HG03060 (cell line): ENCODE measurements around the gene HNRNPR.
"Not testable (repeated sequence)": the region's sequence is repeated elsewhere in the genome, so short reads cannot be mapped to it uniquely, and the experiment has no call there.

Experiments
- ATAC-seq: cut with Tn5 transposase; IDR thresholded peaks from one replicate; pipeline ENCODE4 v1.9.1; 2021; ENCODE audit warnings: low read depth, moderate number of reproducible peaks; ENCODE audit not compliant: unreplicated experiment

The HNRNPR gene

GRCh38 chr1:23337869-23338268 lies 6.2 kb downstream of the HNRNPR start:
- ATAC-seq, result no peak

GRCh38 chr1:23331713-23332112 lies 12.4 kb downstream of the HNRNPR start:
- no peak for ATAC-seq

DNA sequence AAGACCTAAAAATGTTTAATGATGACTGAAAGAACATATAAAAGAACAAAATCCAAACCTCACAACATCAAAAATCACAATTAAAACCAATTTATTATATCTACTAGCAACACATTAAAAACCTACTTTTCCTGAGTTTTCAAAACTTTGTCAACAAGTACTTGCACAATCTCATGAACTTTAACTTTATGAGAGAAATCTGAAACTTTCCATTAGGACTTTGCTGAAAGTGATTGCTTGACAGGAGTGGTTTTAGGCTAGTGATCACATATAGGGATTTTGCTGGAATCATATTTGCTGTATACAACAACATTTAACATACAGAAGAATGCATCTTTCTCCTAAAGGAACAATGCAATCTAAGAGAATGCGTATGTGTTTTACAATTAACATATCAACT lies 13.2 kb downstream of the HNRNPR start:
- ATAC-seq, result no peak

GRCh38 chr1:23325393-23325792 lies 18.7 kb downstream of the HNRNPR start:
- ATAC-seq, result no peak

DNA sequence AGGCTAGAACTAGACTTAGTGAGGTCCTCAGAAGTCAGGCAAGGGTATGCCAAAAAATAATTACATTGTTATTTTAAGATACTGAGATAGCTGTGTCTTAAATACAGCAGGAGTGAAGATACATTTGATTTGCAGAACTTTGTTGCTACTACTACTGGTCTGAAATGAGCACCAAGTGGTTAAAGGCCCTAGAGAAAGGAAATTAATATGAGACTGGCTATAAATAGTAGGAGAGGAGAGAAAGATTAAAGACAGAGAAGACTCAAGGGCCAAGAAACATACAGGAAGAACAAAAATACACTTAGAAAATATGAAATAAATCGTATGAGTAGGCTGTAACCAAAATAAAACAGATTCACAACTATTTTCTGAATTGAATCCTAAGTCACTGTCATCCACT lies 21.3 kb downstream of the HNRNPR start:
- no peak for ATAC-seq

- not testable (repeated sequence) for ATAC-seq
Measured at GRCh38 chr1:23310280-23310679, 33.8 kb downstream of the HNRNPR start.

DNA sequence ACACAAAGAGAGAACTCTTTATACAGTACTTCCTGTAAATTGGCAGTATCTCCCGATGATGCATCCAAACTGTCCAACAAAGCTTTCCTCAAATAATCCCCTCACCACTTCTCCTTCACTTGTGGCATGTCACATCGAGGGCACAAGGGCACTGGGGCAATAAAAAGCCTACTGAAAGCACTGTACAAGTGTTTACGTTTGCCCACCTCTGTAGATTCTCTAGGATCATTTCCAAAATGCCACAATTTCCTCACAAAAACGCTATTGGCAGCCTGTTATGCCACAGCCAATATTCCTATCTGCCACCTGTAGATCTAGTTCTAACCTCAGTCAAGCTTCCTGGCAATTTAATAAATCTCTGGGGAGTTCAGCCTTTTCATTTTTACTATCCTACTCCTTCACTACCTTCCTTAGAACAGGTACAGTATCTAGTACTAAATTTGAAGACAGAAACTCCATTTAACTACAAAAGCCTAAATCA lies 39.9 kb downstream of the HNRNPR start:
- ATAC-seq, result no peak

DNA sequence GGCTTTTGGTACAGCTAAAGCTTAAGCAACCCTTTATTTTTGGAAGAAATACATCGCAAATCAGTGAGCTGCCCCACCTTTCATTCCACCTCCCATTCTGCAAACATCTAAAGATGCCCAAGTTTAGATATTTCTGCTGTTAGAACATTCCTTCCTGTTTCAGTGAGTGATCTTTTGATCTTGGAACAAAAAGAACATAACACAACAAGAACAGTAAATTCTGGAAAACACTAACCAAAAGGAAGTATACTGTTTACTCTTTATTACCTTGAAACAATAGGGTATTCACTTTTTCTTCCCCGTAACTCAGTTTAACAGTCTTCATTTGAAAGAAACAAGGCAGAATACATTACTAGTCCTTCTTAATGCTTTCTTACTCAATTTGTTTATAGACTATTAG lies 40.6 kb downstream of the HNRNPR start:
- no peak for ATAC-seq

GRCh38 chr1:23296931-23297330 lies 47.2 kb downstream of the HNRNPR start:
- ATAC-seq, result no peak

DNA sequence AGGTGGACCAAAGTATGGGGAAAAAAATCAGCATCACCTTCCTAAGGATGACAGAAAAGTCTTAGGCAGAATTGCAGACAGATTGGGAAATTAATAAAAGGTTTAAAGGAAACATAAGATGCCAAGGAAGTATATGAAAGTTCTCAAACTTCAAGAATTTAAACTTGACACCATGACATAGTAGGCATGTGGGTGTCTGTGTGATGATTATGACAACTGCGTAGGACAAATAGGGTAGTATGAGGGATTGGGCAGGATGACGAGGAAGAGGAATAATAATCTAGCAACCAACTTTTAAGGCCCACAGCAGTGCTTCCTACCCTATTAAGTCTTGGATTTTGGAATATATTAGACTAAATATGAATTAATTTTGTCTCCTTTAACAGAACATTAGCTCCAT lies 52.4 kb downstream of the HNRNPR start:
- no peak for ATAC-seq

DNA sequence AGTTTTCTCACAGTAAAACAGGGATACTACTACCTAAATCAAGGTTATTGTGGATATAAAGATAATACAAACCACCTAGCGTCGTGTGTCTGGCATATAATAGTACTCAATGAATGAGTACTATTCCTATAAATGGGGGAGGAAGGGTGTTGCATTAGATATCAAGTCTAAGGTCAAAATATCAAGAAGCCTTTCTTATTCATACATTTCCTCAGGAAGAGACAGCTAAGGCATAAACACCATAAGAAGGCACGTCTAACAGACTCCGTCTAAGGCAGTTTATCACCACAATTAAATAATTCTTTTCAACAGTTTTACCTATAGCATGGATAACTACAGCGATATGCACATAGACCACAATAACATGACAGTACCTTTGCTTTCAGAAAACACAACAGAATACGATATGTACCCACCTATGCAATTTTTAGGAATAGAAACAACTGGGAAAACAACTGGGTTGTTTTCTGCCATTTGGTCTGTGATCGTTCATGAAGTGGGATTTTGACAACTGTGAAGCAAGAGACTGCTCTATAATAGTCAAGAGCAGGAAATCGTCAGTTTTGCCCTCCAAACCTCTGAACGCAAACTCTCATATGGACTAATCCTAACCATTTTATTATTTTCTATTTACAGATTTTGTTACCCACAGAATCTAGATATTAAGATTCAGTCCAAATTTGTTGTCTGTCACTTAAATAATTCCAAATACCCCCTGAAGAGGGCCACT lies 53.1 kb downstream of the HNRNPR start:
- no peak for ATAC-seq

GRCh38 chr1:23288671-23289070 lies 55.4 kb downstream of the HNRNPR start:
- ATAC-seq, result no peak

DNA sequence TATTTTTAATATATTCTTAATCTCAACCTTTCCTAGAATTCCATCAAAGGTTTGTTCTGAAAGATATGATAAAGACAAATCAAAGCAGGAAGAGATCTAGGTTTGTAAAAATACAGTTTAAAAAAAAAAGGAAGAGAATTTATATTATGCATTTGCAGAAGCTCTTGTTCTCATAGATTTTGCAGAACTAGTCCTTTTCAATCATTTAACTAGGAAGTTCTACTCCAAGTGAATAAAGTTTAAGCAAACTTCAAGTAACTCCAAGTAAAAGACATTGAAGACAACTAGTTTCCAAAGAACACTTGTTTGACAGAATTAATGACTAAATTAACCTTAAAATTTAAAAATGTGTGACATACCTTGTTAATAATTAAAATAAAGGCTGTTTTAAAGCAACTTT lies 55.9 kb downstream of the HNRNPR start:
- no peak for ATAC-seq

DNA sequence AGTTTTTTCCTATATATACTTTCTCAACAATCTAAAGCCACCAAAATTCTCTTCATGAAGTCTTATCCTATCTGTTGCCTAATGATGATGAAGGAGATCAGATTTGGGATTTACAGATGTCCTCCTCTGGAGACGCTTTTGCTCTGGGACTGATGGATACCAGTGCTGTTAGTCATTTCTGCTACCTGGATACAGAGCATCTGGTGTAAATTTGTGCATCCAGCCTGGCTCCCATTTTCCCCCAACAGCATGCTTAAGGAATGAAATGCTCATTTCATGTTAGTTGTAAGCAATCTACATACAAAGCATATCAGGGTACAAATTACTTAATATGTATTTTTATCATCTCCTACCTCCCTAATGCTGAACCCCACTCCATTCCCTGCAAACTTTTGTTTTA lies 57.7 kb downstream of the HNRNPR start:
- ATAC-seq, result no peak

DNA sequence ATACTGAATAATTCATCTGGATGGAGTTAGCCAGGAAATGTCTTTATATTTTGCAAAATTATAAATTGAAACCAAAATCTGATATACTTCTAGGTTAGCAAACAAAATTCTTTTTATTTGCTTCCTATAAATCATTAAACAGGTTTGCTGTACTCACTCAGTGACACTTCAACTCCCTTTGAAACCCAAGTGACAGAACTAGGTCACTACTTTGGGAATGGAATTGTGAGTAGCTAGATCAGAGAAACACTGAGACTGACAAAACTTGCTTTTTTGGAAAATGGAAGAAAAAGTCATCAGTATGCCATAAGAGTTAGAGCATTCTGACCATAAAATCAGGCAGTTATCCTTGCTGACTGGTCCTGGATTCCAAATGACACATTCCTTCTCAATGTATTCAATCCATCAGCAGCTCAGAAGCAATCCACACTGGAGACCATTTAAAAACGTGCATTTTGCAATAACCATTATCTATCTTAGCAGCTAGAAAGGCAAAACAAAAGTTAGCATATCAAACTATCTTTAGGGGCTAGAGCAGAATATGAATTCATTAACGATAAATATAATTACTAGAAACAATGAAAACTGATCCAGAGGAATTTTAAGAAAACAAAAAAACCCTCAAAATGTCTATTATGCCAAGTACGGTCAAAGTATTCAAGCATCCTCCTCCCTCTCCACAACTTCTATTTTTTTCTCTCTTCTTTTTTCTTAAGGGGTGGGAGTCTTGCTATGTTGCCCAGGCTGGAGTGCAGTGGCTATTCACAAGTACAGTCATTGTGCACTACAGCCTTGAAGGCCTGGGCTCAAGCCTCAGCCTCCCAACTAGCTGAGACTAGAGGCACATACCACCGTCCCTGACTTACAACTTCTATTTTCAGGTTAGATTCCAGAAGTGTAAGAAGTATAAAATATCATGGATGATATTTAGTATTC lies 60.1 kb downstream of the HNRNPR start:
- ATAC-seq, result no peak

DNA sequence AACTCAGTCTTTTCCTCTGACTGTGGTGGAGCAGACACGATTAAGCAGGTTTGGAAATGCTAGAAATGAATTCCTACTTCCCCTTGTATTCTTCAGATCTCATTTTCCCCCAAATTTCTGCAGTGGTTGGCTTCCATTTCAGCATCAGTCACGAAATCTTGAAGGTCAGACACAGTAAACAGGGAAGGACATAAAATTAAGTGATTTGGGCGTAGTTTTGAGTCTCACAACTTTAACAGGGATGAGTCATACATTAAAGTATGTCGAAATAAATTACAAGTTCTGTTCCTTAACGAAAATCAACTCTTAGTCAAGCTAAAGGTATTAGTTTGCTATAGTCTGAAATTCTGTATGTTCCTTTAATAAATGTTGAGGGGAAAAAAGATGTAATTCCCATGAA lies 61.1 kb downstream of the HNRNPR start:
- no peak for ATAC-seq

- no peak for ATAC-seq
Measured at GRCh38 chr1:23278717-23279116, 65.4 kb downstream of the HNRNPR start.

DNA sequence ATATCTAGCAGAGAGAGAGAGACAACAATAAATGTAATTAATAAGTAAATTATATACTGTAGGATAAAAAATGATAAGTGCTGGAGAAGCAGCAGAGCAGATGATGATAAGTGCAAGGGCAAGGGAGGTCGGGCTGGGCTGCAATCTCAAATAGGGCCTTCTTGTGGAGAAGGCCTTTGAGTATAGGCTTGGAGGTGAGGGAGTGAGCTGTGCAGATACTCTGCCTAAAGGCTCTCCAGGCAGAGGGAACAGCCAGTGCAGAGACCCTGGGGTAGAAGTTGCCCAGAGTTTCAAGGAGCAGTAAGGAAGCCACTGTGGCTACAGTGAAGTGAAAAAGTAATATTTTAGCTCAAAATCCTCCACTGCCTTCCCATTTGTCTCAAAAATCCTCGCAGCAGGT lies 67.6 kb downstream of the HNRNPR start:
- ATAC-seq, result no peak

DNA sequence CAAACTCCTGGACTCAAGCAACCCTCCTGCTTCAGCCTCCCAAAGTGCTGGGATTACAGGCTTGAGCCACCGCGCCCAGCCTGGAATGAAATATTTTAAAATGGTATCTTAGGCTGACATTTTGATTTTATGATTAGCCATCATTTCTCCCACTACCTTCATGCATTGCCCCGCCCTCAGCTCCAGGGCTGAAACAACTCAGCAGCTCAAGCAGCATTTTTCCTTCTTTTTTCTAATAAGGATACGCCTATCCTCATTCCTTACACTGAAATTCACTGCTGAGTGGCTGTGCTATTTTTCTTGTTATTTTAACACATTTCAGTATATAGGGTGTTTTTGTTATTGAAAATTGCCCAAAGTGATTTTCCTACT lies 70.0 kb downstream of the HNRNPR start:
- ATAC-seq, result no peak

DNA sequence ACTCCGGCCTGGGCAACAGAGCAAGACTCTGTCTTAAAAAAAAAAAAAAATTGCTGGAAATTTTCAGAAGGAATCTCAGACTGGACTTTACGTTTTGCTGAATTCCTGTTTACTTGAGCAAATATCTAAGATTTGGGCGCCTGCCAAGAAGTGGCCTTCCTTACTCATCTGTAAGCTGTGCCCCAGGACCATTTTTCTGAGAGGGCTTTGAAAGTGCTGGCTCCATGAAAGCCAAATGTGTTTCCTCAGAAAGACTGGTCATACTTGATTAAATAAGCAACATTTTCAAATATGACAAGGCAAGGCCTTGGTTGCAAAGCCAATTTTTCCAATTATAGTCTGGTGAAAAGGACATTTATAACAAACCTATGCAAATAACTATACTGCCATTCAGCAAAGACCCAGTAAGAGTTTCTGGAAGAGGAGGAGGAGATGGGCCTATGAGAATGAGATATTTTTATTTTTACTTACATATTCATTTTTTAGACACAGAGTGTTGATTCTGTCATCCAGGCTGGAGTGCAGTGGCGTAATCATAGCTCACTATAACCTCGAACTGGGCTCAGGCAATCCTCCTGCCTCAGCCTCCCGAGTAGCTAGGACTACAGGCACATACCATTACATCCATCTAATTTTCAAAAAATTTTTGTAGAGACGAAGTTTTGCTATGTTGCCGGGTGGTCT lies 70.5 kb downstream of the HNRNPR start:
- no peak for ATAC-seq

GRCh38 chr1:23263380-23263887 lies 80.7 kb downstream of the HNRNPR start:
- ATAC-seq, result no peak
